Natural killer cell (primary cell): ENCODE measurements around the gene CDKN2B-AS1. TPM values are rescaled to one million over a fixed set of nuclear protein-coding genes. Genes with fewer than 3 reads are reported as not detected.

Experiments used
- ATAC-seq, 3 donors: fragments of 150-1000 bp in 2 of 3; fragments of 200-7000 bp in 1 of 3; cut with Tn5 transposase; 1 replicate in 1 of 3; 2 replicates in 2 of 3; pipeline ENCODE4 v1.10.0; 2021; ENCODE audit warnings: mild to moderate bottlenecking in 2 of 3, moderate library complexity in 2 of 3
- DNase-seq, 2 donors: peaks; one replicate each; pipeline versions ENCODE4 v3.0.0 to v3.0.0-alpha.2; 2013 to 2021; ENCODE audit warnings: mixed read lengths in 1 of 2
- H3K27ac ChIP-seq: one replicate; pipeline ENCODE4 v1.5.1; 2013; ENCODE audit warnings: mild to moderate bottlenecking, low read length
- H3K27me3 ChIP-seq: one replicate; pipeline ENCODE4 v1.6.1; 2013; ENCODE audit warnings: low read length; ENCODE audit not compliant: control insufficient read depth, insufficient read depth
- H3K36me3 ChIP-seq: one replicate; pipeline ENCODE4 v1.6.1; 2013; ENCODE audit warnings: low read length; ENCODE audit not compliant: control insufficient read depth, insufficient read depth
- H3K4me1 ChIP-seq: one replicate; pipeline ENCODE4 v1.6.1; 2013; ENCODE audit warnings: low read length; ENCODE audit not compliant: control insufficient read depth, insufficient read depth
- H3K4me3 ChIP-seq: one replicate; pipeline ENCODE4 v1.5.1; 2013; ENCODE audit warnings: low read length
- H3K9me3 ChIP-seq: one replicate; pipeline ENCODE4 v1.6.1; 2013; ENCODE audit warnings: low read length; ENCODE audit not compliant: control insufficient read depth, insufficient read depth
- H3K27ac Mint-ChIP-seq, 2 donors: one replicate each; pipeline ENCODE4 v1.8.0; 2022; ENCODE audit warnings: mild to moderate bottlenecking in 2 of 2, mixed read lengths in 2 of 2, moderate library complexity in 1 of 2
- H3K27me3 Mint-ChIP-seq, 2 donors: one replicate each; pipeline ENCODE4 v1.8.0; 2022; ENCODE audit warnings: low read depth in 2 of 2, mixed read lengths in 2 of 2
- H3K36me3 Mint-ChIP-seq: one replicate; pipeline ENCODE4 v1.8.0; 2022; ENCODE audit warnings: mixed read lengths
- H3K4me1 Mint-ChIP-seq, 2 donors: one replicate each; pipeline ENCODE4 v1.8.0; 2022; ENCODE audit warnings: mixed read lengths in 2 of 2
- H3K4me3 Mint-ChIP-seq: one replicate; pipeline ENCODE4 v1.8.0; 2022; ENCODE audit warnings: mild to moderate bottlenecking, moderate library complexity, mixed read lengths
- H3K9me3 Mint-ChIP-seq, 2 donors: one replicate each; pipeline ENCODE4 v1.8.0; 2022; ENCODE audit warnings: mixed read lengths in 2 of 2
- WGBS: methylation state at CpG from one replicate; pipeline ENCODE4 v1.1.7; 2013; ENCODE audit warnings: missing lambda C conversion rate; ENCODE audit not compliant: insufficient coverage; 5-methylcytosine and 5-hydroxymethylcytosine counted together
- intact Hi-C: fragments of 100-400 bp; cut with micrococcal nuclease; formaldehyde crosslinking; loops from one replicate; pipeline ENCODE4 v1.14.2; 2022
- total RNA-seq, 4 donors: library from RNA; stranded (reverse); fragments of 120-200 nt in 1 of 4; gene quantifications; one replicate each; pipeline versions ENCODE4 v1.2.3 to v1.2.4, GENCODE V29; 2013 to 2022
- TF ChIP-seq, protein P1 (sequence below): fragments of 200-600 bp; IDR thresholded peaks from one replicate; pipeline ENCODE4 v1.8.0; 2022; ENCODE audit warnings: antibody characterized with exemption

The CDKN2B-AS1 gene
- total RNA-seq, 3 donors from 2014 or later (not counting 1 experiment from before 2014, with no cell fraction given), result 2.6 to 4.3 (median 3.1) TPM

DNA sequence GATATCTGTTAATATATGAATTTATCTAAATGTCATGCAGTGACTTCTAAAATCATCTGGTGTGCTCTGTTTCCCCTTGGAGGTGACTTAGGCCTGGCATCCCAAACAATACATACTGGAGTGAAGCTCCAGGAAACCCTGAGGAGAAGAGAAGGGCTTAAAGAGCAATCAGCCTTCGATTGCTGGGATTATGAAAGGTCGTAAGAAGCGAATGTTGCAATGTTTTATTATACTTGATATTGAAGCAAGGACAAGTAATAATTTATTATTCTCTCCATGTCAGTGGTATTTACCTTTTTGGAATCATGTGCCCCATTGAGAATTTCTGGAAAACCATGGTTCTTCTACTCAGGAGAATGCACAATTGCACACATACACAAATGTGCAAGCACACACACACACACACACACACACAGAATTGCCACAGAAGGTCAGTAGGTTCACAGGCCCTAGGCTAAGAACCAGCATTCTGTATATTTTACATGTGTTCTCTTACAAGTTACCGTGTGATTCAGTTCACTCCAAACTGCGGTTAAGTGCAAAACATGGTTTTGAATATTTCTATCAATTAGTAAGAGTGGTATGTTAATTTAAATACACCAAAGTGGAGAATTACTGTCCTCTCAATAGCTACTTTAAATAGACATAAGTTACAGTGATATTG is 93.6 kb downstream of the CDKN2B-AS1 start:
- no peak for ATAC-seq
- H3K4me1 Mint-ChIP-seq, result no peaks in the 10 kb centered on the region
- WGBS, result 92% methylated on average over 4 of the region's 5 CpGs

DNA sequence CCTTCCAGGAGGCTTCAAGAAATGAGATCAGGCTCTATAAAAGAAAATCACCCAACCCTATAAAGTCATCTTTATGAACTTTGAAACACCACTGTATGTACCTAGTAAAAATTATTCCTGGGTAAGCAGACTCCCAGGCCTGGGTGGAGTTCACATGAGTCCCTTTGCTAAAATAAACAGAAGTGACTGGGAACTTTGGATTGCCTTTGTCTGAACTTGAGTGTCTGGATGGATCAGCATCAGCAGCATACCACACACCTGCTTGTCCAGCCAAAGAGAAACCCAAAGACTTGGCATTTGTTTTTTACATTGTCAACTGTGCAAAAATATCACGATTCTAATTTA is 94.1 kb downstream of the CDKN2B-AS1 start:
- intact Hi-C loops, result no loop called here
- Histone ChIP-seq H3K4me1 (no peaks in the 10 kb centered on the region), H3K4me3 (no peak overlapping the region), H3K9me3 (no peaks in the 10 kb centered on the region), H3K27ac (no peak overlapping the region), H3K27me3 (no peaks in the 10 kb centered on the region), H3K36me3 (no peaks in the 10 kb centered on the region)
- 56% methylated on average over 1 of the region's 1 CpG for WGBS
- no peak for ATAC-seq
- H3K9me3 Mint-ChIP-seq, result peaks cover 0 to 3% of the 10 kb centered on the region in 2 donors
- peaks cover 8% of the 10 kb centered on the region for H3K36me3 Mint-ChIP-seq
- no peak for DNase-seq
- no peak overlapping the region for H3K4me3 Mint-ChIP-seq
- TF ChIP-seq, protein P1, sequence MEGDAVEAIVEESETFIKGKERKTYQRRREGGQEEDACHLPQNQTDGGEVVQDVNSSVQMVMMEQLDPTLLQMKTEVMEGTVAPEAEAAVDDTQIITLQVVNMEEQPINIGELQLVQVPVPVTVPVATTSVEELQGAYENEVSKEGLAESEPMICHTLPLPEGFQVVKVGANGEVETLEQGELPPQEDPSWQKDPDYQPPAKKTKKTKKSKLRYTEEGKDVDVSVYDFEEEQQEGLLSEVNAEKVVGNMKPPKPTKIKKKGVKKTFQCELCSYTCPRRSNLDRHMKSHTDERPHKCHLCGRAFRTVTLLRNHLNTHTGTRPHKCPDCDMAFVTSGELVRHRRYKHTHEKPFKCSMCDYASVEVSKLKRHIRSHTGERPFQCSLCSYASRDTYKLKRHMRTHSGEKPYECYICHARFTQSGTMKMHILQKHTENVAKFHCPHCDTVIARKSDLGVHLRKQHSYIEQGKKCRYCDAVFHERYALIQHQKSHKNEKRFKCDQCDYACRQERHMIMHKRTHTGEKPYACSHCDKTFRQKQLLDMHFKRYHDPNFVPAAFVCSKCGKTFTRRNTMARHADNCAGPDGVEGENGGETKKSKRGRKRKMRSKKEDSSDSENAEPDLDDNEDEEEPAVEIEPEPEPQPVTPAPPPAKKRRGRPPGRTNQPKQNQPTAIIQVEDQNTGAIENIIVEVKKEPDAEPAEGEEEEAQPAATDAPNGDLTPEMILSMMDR, result no peak
- H3K4me1 Mint-ChIP-seq, result no peaks in the 10 kb centered on the region
- H3K27me3 Mint-ChIP-seq, result peaks cover 0 to 3% of the 10 kb centered on the region in 2 donors
- no peak overlapping the region for H3K27ac Mint-ChIP-seq

More for the DNA sequence above, 93.6 kb downstream of the CDKN2B-AS1 start:
- peaks cover 0 to 3% of the 10 kb centered on the region in 2 donors for H3K9me3 Mint-ChIP-seq
- Histone ChIP-seq H3K27ac (no peak overlapping the region), H3K9me3 (no peaks in the 10 kb centered on the region), H3K27me3 (no peaks in the 10 kb centered on the region), H3K36me3 (no peaks in the 10 kb centered on the region), H3K4me3 (no peak overlapping the region), H3K4me1 (no peaks in the 10 kb centered on the region)
- no peak for DNase-seq
- peaks cover 8% of the 10 kb centered on the region for H3K36me3 Mint-ChIP-seq
- intact Hi-C loops, result no loop called here
- H3K27ac Mint-ChIP-seq, result no peak overlapping the region
- H3K4me3 Mint-ChIP-seq, result no peak overlapping the region
- TF ChIP-seq, protein P1, result no peak
- H3K27me3 Mint-ChIP-seq, result peaks cover 0 to 5% of the 10 kb centered on the region in 2 donors

DNA sequence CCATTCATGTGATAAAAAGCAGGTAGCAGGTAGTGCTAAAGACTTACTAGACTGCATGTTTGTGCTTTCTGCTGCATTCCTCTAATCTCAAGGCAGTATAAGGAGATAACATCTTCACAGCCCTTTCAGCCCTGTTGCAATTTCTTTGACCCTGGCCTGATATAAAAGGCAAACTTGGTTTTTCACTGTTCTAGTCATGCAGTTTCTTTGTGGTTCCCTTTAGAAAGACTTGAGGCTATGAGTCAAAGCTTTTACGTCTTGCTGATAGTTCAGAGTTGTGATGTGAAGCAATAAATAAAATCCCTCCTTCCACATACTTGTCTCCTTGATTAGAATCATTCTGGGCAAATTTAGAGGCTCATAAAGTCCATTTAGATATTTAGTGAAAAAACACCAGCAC is 103.1 kb downstream of the CDKN2B-AS1 start:
- H3K36me3 Mint-ChIP-seq, result peaks cover 3% of the 10 kb centered on the region
- no peaks in the 10 kb centered on the region for H3K4me1 ChIP-seq
- peaks cover 6 to 7% of the 10 kb centered on the region in 2 donors for H3K27me3 Mint-ChIP-seq
- H3K27ac Mint-ChIP-seq, result no peak overlapping the region
- TF ChIP-seq, protein P1, result no peak
- intact Hi-C loops, result no loop called here
- WGBS, result no CpG with 5 or more reads among the region's 1 CpG
- peaks cover 0 to 1% of the 10 kb centered on the region in 2 donors for H3K9me3 Mint-ChIP-seq
- H3K4me1 Mint-ChIP-seq, result no peaks in the 10 kb centered on the region
- no peaks in the 10 kb centered on the region for H3K27me3 ChIP-seq
- H3K4me3 Mint-ChIP-seq, result no peak overlapping the region
- ATAC-seq (no peak), DNase-seq (no peak)
- H3K36me3 ChIP-seq, result no peaks in the 10 kb centered on the region
- no peak overlapping the region for H3K4me3 ChIP-seq
- H3K27ac ChIP-seq, result no peak overlapping the region
- H3K9me3 ChIP-seq, result no peaks in the 10 kb centered on the region
